Body of pancreas (tissue), 4 donors: ENCODE measurements around the gene FBLN1.

Experiments
- POLR2A ChIP-seq, 3 donors: fragments of 450-650 bp; IDR thresholded peaks; one replicate each; pipeline ENCODE4 v1.6.1; 2016; ENCODE audit warnings: antibody characterized with exemption in 3 of 3, mild to moderate bottlenecking in 2 of 3
- TF ChIP-seq, protein P1 (sequence below), 7 experiments: fragments of 450-650 bp in 4 of 7; fragments of 200-600 bp in 3 of 7; sonication (generic) in 3 of 7; IDR thresholded peaks; one replicate each; pipeline ENCODE4 v1.5.1; 2016 to 2019; ENCODE audit warnings: antibody characterized with exemption in 7 of 7

GRCh38 chr22:45638834-45639746 is 136.4 kb downstream of the FBLN1 start:
- no peak for TF ChIP-seq POLR2A (IDR thresholded peaks at IDR 0.05)
- TF ChIP-seq, protein P1, sequence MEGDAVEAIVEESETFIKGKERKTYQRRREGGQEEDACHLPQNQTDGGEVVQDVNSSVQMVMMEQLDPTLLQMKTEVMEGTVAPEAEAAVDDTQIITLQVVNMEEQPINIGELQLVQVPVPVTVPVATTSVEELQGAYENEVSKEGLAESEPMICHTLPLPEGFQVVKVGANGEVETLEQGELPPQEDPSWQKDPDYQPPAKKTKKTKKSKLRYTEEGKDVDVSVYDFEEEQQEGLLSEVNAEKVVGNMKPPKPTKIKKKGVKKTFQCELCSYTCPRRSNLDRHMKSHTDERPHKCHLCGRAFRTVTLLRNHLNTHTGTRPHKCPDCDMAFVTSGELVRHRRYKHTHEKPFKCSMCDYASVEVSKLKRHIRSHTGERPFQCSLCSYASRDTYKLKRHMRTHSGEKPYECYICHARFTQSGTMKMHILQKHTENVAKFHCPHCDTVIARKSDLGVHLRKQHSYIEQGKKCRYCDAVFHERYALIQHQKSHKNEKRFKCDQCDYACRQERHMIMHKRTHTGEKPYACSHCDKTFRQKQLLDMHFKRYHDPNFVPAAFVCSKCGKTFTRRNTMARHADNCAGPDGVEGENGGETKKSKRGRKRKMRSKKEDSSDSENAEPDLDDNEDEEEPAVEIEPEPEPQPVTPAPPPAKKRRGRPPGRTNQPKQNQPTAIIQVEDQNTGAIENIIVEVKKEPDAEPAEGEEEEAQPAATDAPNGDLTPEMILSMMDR (IDR thresholded peaks at IDR 0.05), result no peak
